ENCODE results near the gene S100A4.

S100A4 gene

GRCh38 chr1:153546796-153547559 is 1.4 kb upstream of the S100A4 start:
- no peak for DNase-seq

- DNase-seq: no peak
Measured at GRCh38 chr1:153546371-153546770, 765 bp upstream of the S100A4 start.

GRCh38 chr1:153544453-153545066 is 1.0 kb downstream of the S100A4 start:
- DNase-seq: no peak

GRCh38 chr1:153543736-153544135 is 1.9 kb downstream of the S100A4 start:
- DNase-seq: no peak

- DNase-seq: no peak
Measured at GRCh38 chr1:153542956-153543711, 2.5 kb downstream of the S100A4 start.

GRCh38 chr1:153541641-153542590 is 3.7 kb downstream of the S100A4 start:
- no peak for DNase-seq

GRCh38 chr1:153540394-153541361 is 4.9 kb downstream of the S100A4 start, which contains the start of gene S100A5:
Gene S100A5, minus strand, starts transcription at chr1:153540934. Its CDS starts 743 bp downstream, at chr1:153540191.
- DNase-seq: peak; percentile 31

GRCh38 chr1:153539395-153540093 is 6.1 kb downstream of the S100A4 start:
- DNase-seq: no peak

GRCh38 chr1:153538315-153538821 is 7.2 kb downstream of the S100A4 start:
- no peak for DNase-seq

- DNase-seq: no peak
Measured at GRCh38 chr1:153537376-153537730, 8.3 kb downstream of the S100A4 start.

GRCh38 chr1:153536671-153537375 is 8.8 kb downstream of the S100A4 start:
- no peak for DNase-seq

GRCh38 chr1:153536012-153536670 is 9.5 kb downstream of the S100A4 start:
- DNase-seq: peak; percentile 79

GRCh38 chr1:153535242-153536011 is 10.2 kb downstream of the S100A4 start, which contains the start of gene S100A6:
Gene S100A6, minus strand, starts transcription at chr1:153535991. Its CDS starts 652 bp downstream, at chr1:153535339.
- peak; percentile 39 for DNase-seq

GRCh38 chr1:153534925-153535241 is 10.7 kb downstream of the S100A4 start:
- no peak for DNase-seq

GRCh38 chr1:153534226-153534924 is 11.2 kb downstream of the S100A4 start:
- DNase-seq: no peak

GRCh38 chr1:153533689-153534201 is 11.9 kb downstream of the S100A4 start:
- no peak for DNase-seq

- peak; percentile 78 for DNase-seq
Measured at GRCh38 chr1:153532769-153533599, 12.6 kb downstream of the S100A4 start.
